Tibial nerve (tissue), 4 donors: Measurements from ENCODE around the gene SRPK2. TPM values are rescaled to one million over a fixed set of nuclear protein-coding genes. Genes with fewer than 3 reads are reported as not detected.
"Not testable (repeated sequence)": the region's sequence is repeated elsewhere in the genome, so short reads cannot be mapped to it uniquely, and the experiment has no call there.

Source experiments
- DNase-seq, 2 donors: peaks; one replicate each; pipeline ENCODE4 v3.0.0-alpha.2; 2019; ENCODE audit warnings: low spot score in 2 of 2
- H3K27ac ChIP-seq, 4 donors: fragments of 200-600 bp; sonication (generic) in 3 of 4; one replicate each; pipeline ENCODE4 v1.5.1; 2017 to 2019; ENCODE audit warnings: mild to moderate bottlenecking in 1 of 4
- H3K27me3 ChIP-seq, 2 donors: fragments of 200-600 bp; sonication (generic) in 1 of 2; one replicate each; pipeline versions ENCODE4 v1.5.1 to v1.6.0; 2017 to 2019
- H3K36me3 ChIP-seq, 3 donors: fragments of 200-600 bp; sonication (generic); one replicate each; pipeline ENCODE4 v1.5.1; 2018 to 2019
- H3K4me1 ChIP-seq, 4 donors: fragments of 200-600 bp; sonication (generic) in 3 of 4; one replicate each; pipeline ENCODE4 v1.5.1; 2017 to 2019
- H3K4me3 ChIP-seq, 4 donors: fragments of 200-600 bp; sonication (generic) in 3 of 4; one replicate each; pipeline ENCODE4 v1.5.1; 2017 to 2019; ENCODE audit warnings: mild to moderate bottlenecking in 1 of 4, moderate library complexity in 1 of 4
- H3K9me3 ChIP-seq, 4 donors: fragments of 200-600 bp; sonication (generic) in 3 of 4; one replicate each; pipeline ENCODE4 v1.5.1; 2017 to 2019
- EP300 ChIP-seq, 2 donors: sonication (generic); formaldehyde crosslinking; IDR thresholded peaks; one replicate each; pipeline ENCODE4 v1.6.1; 2017; ENCODE audit warnings: antibody characterized with exemption in 2 of 2, mild to moderate bottlenecking in 1 of 2
- POLR2A ChIP-seq, 2 donors: fragments of 450-650 bp; IDR thresholded peaks; one replicate each; pipeline ENCODE4 v1.6.1; 2017; ENCODE audit warnings: antibody characterized with exemption in 2 of 2, mild to moderate bottlenecking in 2 of 2, moderate library complexity in 2 of 2
- WGBS, 2 donors: methylation state at CpG; one replicate each; pipeline ENCODE4 v1.1.5; 2018; 5-methylcytosine and 5-hydroxymethylcytosine counted together
- total RNA-seq, 4 donors: library from RNA; depleted of rRNA; stranded (reverse); fragments of >200 nt; gene quantifications; one replicate each; pipeline ENCODE4 v1.1.0, GENCODE V29; 2016
- TF ChIP-seq, protein P1 (sequence below), 5 experiments: fragments of 200-600 bp in 3 of 5; fragments of 450-650 bp in 2 of 5; sonication (generic) in 3 of 5; IDR thresholded peaks; one replicate each; pipeline ENCODE4 v1.5.1; 2016 to 2019; ENCODE audit warnings: antibody characterized with exemption in 5 of 5, mild to moderate bottlenecking in 3 of 5, moderate library complexity in 2 of 5

The SRPK2 gene
- total RNA-seq, 4 donors from 2014 or later = 54.1 to 94.4 (median 61.9) TPM

GRCh38 chr7:105345003-105345402, 43.7 kb downstream of the SRPK2 start:
- no peak for DNase-seq
- H3K9me3 ChIP-seq = no peaks in the 10 kb centered on the region
- peak overlapping the region in 1 of 4 donors; percentile 39 for H3K27ac ChIP-seq
- no peak for TF ChIP-seq EP300 (IDR thresholded peaks at IDR 0.05)
- no peak for TF ChIP-seq POLR2A (IDR thresholded peaks at IDR 0.05)
- TF ChIP-seq, protein P1, sequence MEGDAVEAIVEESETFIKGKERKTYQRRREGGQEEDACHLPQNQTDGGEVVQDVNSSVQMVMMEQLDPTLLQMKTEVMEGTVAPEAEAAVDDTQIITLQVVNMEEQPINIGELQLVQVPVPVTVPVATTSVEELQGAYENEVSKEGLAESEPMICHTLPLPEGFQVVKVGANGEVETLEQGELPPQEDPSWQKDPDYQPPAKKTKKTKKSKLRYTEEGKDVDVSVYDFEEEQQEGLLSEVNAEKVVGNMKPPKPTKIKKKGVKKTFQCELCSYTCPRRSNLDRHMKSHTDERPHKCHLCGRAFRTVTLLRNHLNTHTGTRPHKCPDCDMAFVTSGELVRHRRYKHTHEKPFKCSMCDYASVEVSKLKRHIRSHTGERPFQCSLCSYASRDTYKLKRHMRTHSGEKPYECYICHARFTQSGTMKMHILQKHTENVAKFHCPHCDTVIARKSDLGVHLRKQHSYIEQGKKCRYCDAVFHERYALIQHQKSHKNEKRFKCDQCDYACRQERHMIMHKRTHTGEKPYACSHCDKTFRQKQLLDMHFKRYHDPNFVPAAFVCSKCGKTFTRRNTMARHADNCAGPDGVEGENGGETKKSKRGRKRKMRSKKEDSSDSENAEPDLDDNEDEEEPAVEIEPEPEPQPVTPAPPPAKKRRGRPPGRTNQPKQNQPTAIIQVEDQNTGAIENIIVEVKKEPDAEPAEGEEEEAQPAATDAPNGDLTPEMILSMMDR (IDR thresholded peaks at IDR 0.05) = no peak
- WGBS, 2 donors = 71 to 73% methylated on average over 3 of the region's 3 CpGs
- H3K36me3 ChIP-seq = no peaks in the 10 kb centered on the region
- no peaks in the 10 kb centered on the region for H3K27me3 ChIP-seq
- peaks cover 0 to 17% (median 6%) of the 10 kb centered on the region in 4 donors for H3K4me1 ChIP-seq
- H3K4me3 ChIP-seq = no peak overlapping the region

DNA sequence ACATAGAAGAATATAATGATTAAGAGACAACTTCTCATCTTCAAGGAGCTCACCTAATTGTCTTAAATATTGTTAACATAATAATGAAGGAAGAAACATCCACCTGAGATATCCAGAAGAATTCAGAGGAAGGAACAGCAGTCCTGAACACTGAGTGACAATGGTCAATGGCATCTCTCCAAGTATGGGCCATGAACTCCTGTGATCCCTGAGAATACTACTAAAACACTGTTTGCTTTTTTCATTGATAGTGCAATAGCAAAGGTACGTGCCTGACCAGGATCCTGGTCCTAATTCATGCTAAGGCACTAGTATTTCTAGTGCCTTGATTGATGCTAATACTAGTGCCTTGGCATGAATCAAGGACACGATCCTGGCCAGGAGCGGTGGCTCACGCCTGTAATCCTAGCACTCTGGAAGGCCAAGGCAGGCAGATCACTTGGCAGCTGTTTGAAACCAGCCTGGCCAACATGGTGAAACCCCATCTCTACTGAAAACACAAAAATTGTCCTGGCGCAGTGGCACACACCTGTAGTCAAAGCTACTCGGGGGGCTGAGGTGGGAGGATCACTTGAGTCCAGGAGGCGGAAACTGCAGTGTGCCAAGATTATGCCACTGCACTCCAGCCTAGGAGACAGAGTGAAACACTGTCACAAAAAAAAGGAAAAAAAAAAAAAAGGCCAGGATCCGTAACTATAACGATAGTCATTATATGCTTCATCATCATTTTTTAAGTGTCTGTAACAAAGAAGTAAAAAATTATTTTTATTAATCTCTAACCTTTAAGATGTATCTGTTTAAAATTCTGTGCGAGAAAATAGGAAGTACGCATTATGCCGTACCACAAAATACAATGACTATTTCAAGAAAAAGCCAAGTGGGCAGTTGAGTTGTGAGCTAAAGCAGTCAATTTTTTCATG, 49.1 kb downstream of the SRPK2 start:
- Histone ChIP-seq H3K9me3 (no peaks in the 10 kb centered on the region), H3K4me1 (no peaks in the 10 kb centered on the region), H3K4me3 (no peak overlapping the region), H3K36me3 (no peaks in the 10 kb centered on the region), H3K27ac (peak overlapping the region in 1 of 4 donors; percentile 32), H3K27me3 (no peaks in the 10 kb centered on the region)
- DNase-seq = no peak
- TF ChIP-seq POLR2A (IDR thresholded peaks at IDR 0.05) = no peak
- TF ChIP-seq EP300 (IDR thresholded peaks at IDR 0.05) = no peak
- TF ChIP-seq, protein P1 (IDR thresholded peaks at IDR 0.05) = no peak
- 79 to 81% methylated on average over 12 of the region's 12 CpGs for WGBS, 2 donors

GRCh38 chr7:105337529-105337928, 51.2 kb downstream of the SRPK2 start:
- Histone ChIP-seq H3K27ac (no peak overlapping the region), H3K4me1 (peaks cover 0 to 4% (median 2%) of the 10 kb centered on the region in 4 donors), H3K36me3 (no peaks in the 10 kb centered on the region), H3K27me3 (no peaks in the 10 kb centered on the region), H3K4me3 (no peak overlapping the region), H3K9me3 (no peaks in the 10 kb centered on the region)
- TF ChIP-seq EP300 (IDR thresholded peaks at IDR 0.05) (no peak), POLR2A (IDR thresholded peaks at IDR 0.05) (no peak)
- DNase-seq = no peak
- 63 to 79% methylated on average over 4 of the region's 4 CpGs for WGBS, 2 donors

DNA sequence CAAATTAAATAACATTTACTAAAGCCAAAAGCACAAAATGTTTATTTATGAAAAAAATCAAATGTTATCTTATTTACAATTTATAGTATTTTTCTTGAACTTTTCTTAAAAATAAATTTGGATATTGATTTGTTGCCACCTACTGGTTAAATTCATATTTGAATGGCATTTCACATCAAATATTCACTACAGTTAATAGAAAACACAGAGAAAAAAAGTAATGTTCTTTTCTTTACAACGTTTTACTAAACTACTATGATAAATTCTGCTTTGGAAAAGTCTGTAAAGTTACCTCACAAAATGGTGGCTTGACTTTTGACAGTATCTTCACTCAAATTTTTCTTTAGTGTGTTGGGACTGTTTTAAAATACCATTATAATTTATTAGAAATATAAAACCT, 52.7 kb downstream of the SRPK2 start:
- no peaks in the 10 kb centered on the region for H3K27me3 ChIP-seq
- no peak for DNase-seq
- WGBS, 2 donors = 9 to 13% methylated on average over 1 of the region's 1 CpG
- no peaks in the 10 kb centered on the region for H3K9me3 ChIP-seq
- H3K4me1 ChIP-seq = peaks cover 0 to 14% (median 3%) of the 10 kb centered on the region in 4 donors
- H3K4me3 ChIP-seq = no peak overlapping the region
- H3K27ac ChIP-seq = no peak overlapping the region
- H3K36me3 ChIP-seq = no peaks in the 10 kb centered on the region
- TF ChIP-seq EP300 (IDR thresholded peaks at IDR 0.05) = no peak
- TF ChIP-seq, protein P1 (IDR thresholded peaks at IDR 0.05) = peak; percentile 22 to 47 (median 31)

GRCh38 chr7:105332661-105333060, 56.1 kb downstream of the SRPK2 start:
- not testable (repeated sequence) for H3K36me3 ChIP-seq, H3K27me3 ChIP-seq, DNase-seq, H3K4me3 ChIP-seq, H3K9me3 ChIP-seq
- WGBS, 2 donors = 75 to 78% methylated on average over 5 of the region's 5 CpGs
- H3K27ac ChIP-seq = peak overlapping the region in 1 of 4 donors; percentile 47
- H3K4me1 ChIP-seq = peaks cover 0 to 14% (median 3%) of the 10 kb centered on the region in 4 donors

GRCh38 chr7:105330526-105330925, 58.2 kb downstream of the SRPK2 start:
- 91 to 94% methylated on average over 3 of the region's 3 CpGs for WGBS, 2 donors
- Histone ChIP-seq H3K27ac (no peak overlapping the region), H3K27me3 (no peaks in the 10 kb centered on the region), H3K4me1 (peaks cover 0 to 18% (median 3%) of the 10 kb centered on the region in 4 donors), H3K4me3 (no peak overlapping the region), H3K9me3 (no peaks in the 10 kb centered on the region), H3K36me3 (no peaks in the 10 kb centered on the region)
- TF ChIP-seq POLR2A (IDR thresholded peaks at IDR 0.05) (no peak), EP300 (IDR thresholded peaks at IDR 0.05) (no peak)
- TF ChIP-seq, protein P1 (IDR thresholded peaks at IDR 0.05) = no peak
- DNase-seq = no peak
